A673 (cell line): ENCODE results near the gene AGMO. TPM values are rescaled to one million over a fixed set of nuclear protein-coding genes. Genes with fewer than 3 reads are reported as not detected.

ENCODE experiments used
- BruUV-seq: library from RNA; stranded (reverse); fragments of 400-500 nt; replicated peaks from 2 replicates; lab custom pipeline; 2021; lab: Mats Ljungman, UMichigan
- CTCF ChIA-PET: fragments of 300-600 bp; sonication (Branson Sonifier 250); formaldehyde crosslinking; loops from one replicate; lab custom pipeline; 2022; ENCODE audit warnings: antibody characterized with exemption; lab: Charles Lee
- POLR2A ChIA-PET: fragments of 300-600 bp; sonication (Branson Sonifier 250); formaldehyde crosslinking; loops from one replicate; lab custom pipeline; 2022; ENCODE audit warnings: antibody characterized with exemption; ENCODE audit not compliant: low non-redundant PET; lab: Charles Lee
- DNase-seq: peaks from one replicate; pipeline ENCODE4 v3.0.0-alpha.2; 2015; ENCODE audit warnings: low spot score
- H3K27ac ChIP-seq: fragments of 200-600 bp; sonication (generic); 2 replicates; pipeline ENCODE4 v1.5.1; 2016; ENCODE audit warnings: mixed run types, low read depth, mild to moderate bottlenecking, mixed read lengths, antibody characterized with exemption, low read length; ENCODE audit not compliant: poor library complexity, severe bottlenecking
- H3K27me3 ChIP-seq: fragments of 200-600 bp; sonication (generic); replicated peaks from 2 replicates; pipeline ENCODE4 v1.6.1; 2017; ENCODE audit warnings: mixed run types, low read depth, mild to moderate bottlenecking, mixed read lengths, antibody characterized with exemption, low read length; ENCODE audit not compliant: insufficient read depth, poor library complexity
- H3K36me3 ChIP-seq: fragments of 200-600 bp; sonication (generic); 2 replicates; pipeline ENCODE4 v1.6.1; 2016; ENCODE audit warnings: mixed run types, mild to moderate bottlenecking, mixed read lengths, antibody characterized with exemption, low read length; ENCODE audit not compliant: insufficient read depth, poor library complexity, severe bottlenecking
- H3K4me1 ChIP-seq: fragments of 200-600 bp; sonication (generic); 2 replicates; pipeline ENCODE4 v1.6.1; 2017; ENCODE audit warnings: mixed run types, mild to moderate bottlenecking, mixed read lengths, antibody characterized with exemption, low read length; ENCODE audit not compliant: insufficient read depth, poor library complexity, severe bottlenecking
- H3K4me3 ChIP-seq: fragments of 200-600 bp; sonication (generic); 2 replicates; pipeline ENCODE4 v1.5.1; 2016; ENCODE audit warnings: low read depth, mixed run types, mild to moderate bottlenecking, mixed read lengths, low read length; ENCODE audit not compliant: poor library complexity, severe bottlenecking
- H3K9me3 ChIP-seq: fragments of 200-600 bp; sonication (generic); 2 replicates; pipeline ENCODE4 v1.6.1; 2016; ENCODE audit warnings: mixed run types, low read depth, mild to moderate bottlenecking, mixed read lengths, antibody characterized with exemption, low read length; ENCODE audit not compliant: poor library complexity, severe bottlenecking
- EZH2 ChIP-seq: fragments of 200-600 bp; sonication (generic); IDR thresholded peaks from 2 replicates; pipeline ENCODE4 v1.6.1; 2017; ENCODE audit warnings: borderline replicate concordance, low read depth, mild to moderate bottlenecking, mixed read lengths, antibody characterized with exemption, low read length; ENCODE audit not compliant: poor library complexity, severe bottlenecking
- intact Hi-C: fragments of 100-400 bp; cut with micrococcal nuclease; formaldehyde crosslinking; loops from one replicate; pipeline ENCODE4 v1.10.0; 2022; ENCODE audit not compliant: unreplicated experiment
- total RNA-seq: library from RNA; stranded (reverse); gene quantifications from 2 replicates; pipeline ENCODE4 v1.2.3, GENCODE V29; 2021
- TF ChIP-seq, protein P1 (sequence below): fragments of 300-800, 200-600 bp; sonication (generic); conservative IDR thresholded peaks from 2 replicates; pipeline ENCODE4 v1.5.1; 2017; ENCODE audit warnings: low read depth, mild to moderate bottlenecking, antibody characterized with exemption, low read length, moderate library complexity, mixed read lengths

AGMO gene
- total RNA-seq, 1 experiment from 2014 or later, result not detected

DNA sequence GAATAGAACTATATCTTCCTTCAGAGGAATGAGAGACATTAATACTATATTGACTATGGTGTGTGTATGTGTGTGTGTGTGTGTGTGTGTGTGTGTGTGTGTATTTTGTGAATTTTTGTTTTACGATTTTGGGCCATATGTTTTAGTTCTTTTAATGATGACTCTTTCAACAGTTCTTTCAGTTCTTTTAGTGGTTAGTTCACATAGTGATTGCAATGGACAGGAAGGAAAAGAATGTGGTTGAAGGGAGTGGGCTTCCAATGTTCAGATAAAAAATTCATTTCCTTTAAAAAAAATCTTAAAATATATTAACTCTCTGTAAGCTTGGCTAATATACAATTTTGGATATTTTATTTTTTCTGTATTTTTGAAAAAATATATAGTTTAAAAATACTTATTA lies 343.6 kb downstream of the AGMO start:
- Histone ChIP-seq H3K4me1 (no peaks in the 10 kb centered on the region), H3K4me3 (no peak overlapping the region), H3K9me3 (no peaks in the 10 kb centered on the region), H3K36me3 (no peaks in the 10 kb centered on the region), H3K27ac (no peak overlapping the region), H3K27me3 (no peaks in the 10 kb centered on the region)
- intact Hi-C loops, result no loop called here
- DNase-seq, result no peak
- ChIA-PET POLR2A (no interaction called here), CTCF (interaction anchor here (0.5 kb wide), 1 partner anchor 36 kb away, joined by 3 read pairs; no protein-coding TSS in a partner anchor)
- no TSS peak for BruUV-seq
- TF ChIP-seq, protein P1, sequence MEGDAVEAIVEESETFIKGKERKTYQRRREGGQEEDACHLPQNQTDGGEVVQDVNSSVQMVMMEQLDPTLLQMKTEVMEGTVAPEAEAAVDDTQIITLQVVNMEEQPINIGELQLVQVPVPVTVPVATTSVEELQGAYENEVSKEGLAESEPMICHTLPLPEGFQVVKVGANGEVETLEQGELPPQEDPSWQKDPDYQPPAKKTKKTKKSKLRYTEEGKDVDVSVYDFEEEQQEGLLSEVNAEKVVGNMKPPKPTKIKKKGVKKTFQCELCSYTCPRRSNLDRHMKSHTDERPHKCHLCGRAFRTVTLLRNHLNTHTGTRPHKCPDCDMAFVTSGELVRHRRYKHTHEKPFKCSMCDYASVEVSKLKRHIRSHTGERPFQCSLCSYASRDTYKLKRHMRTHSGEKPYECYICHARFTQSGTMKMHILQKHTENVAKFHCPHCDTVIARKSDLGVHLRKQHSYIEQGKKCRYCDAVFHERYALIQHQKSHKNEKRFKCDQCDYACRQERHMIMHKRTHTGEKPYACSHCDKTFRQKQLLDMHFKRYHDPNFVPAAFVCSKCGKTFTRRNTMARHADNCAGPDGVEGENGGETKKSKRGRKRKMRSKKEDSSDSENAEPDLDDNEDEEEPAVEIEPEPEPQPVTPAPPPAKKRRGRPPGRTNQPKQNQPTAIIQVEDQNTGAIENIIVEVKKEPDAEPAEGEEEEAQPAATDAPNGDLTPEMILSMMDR, result no peak
- TF ChIP-seq EZH2, result no peak

DNA sequence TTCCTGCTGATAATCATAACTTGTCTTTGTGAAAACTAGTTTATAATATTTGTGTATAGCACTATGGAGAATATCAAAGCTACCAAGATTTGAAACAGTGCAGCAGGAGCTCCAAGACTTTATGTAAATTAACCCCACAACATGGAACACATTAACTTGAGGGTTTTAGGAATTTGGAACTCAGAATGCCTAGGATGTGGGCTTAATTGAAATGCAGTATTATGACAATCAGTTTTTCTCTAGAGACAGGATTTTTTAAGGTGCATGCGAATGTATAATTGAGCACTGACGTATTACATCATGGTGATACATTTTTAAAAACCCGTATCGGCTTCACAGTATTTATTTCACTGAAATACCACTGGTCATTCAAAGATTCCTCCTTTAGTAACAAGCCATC lies 346.2 kb downstream of the AGMO start:
- no peaks in the 10 kb centered on the region for H3K9me3 ChIP-seq
- no peak overlapping the region for H3K4me3 ChIP-seq
- H3K27me3 ChIP-seq, result no peaks in the 10 kb centered on the region
- intact Hi-C loops, result no loop called here
- ChIA-PET POLR2A (no interaction called here), CTCF (no interaction called here)
- no peaks in the 10 kb centered on the region for H3K4me1 ChIP-seq
- H3K36me3 ChIP-seq, result no peaks in the 10 kb centered on the region
- no peak for DNase-seq
- TF ChIP-seq, protein P1, result no peak
- no peak for TF ChIP-seq EZH2
- H3K27ac ChIP-seq, result no peak overlapping the region
- no TSS peak for BruUV-seq

DNA sequence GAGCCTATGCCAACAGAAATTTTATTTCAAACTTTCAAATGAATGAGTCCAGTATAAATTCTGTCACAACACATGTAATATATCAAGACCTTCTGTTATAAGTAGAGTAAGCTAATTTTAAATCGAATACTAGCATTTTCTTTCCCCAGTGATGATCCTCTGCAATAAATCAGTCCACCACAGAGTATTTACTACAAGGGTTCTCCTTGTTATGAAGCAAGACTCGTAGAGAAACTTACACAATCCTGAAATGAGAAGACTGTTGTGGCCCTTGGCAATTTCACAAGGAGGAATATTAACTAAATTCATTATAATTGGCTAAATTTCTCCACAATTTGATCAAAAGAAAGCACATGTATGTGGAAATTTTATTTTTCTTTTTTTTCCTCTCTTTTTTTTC lies 346.8 kb downstream of the AGMO start:
- intact Hi-C loops, result no loop called here
- Histone ChIP-seq H3K27me3 (no peaks in the 10 kb centered on the region), H3K9me3 (no peaks in the 10 kb centered on the region), H3K4me3 (no peak overlapping the region), H3K4me1 (no peaks in the 10 kb centered on the region), H3K27ac (no peak overlapping the region), H3K36me3 (no peaks in the 10 kb centered on the region)
- no peak for DNase-seq
- POLR2A ChIA-PET, result no interaction called here
- CTCF ChIA-PET, result no interaction called here
- TF ChIP-seq, protein P1, result no peak
- TF ChIP-seq EZH2, result no peak
- BruUV-seq, result no TSS peak
